COLO668 (cell line): ENCODE measurements around the gene PSMD8.
"Not testable (repeated sequence)": the region's sequence is repeated elsewhere in the genome, so short reads cannot be mapped to it uniquely, and the experiment has no call there.

Experiments used
- DNase-seq: peaks from one replicate; lab custom pipeline; 2025; ENCODE audit not compliant: unreplicated experiment; lab: John Stamatoyannopoulos, UW

Gene PSMD8

GRCh38 chr19:38409631-38410133 is 35.3 kb downstream of the PSMD8 start:
- no peak for DNase-seq

GRCh38 chr19:38410407-38410806 is 36.0 kb downstream of the PSMD8 start:
- not testable (repeated sequence) for DNase-seq

GRCh38 chr19:38411041-38411712 is 36.8 kb downstream of the PSMD8 start:
- no peak for DNase-seq

GRCh38 chr19:38411898-38412297 is 37.5 kb downstream of the PSMD8 start:
- DNase-seq: not testable (repeated sequence)

GRCh38 chr19:38412491-38412890 is 38.1 kb downstream of the PSMD8 start:
- no peak for DNase-seq

DNA sequence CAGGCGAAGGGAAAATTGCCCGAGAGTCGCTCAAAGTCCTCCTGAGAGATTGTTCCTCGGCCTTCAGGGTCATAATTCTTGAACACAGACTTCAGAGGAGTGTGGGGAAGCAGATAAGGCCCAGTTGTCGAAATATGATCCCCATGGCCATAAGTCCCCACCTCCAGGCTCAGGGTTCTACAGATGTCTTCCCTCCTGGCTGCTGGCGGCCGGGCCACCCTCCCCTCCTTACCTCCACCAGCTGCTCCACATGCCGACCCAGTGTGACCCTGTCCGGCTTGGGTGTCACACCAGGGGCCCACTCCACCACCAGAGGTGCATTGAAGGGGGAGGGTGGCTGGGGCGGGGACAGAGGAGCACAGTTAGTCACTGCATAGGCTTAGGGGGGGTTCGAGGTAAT is 38.6 kb downstream of the PSMD8 start:
- DNase-seq: no peak

DNA sequence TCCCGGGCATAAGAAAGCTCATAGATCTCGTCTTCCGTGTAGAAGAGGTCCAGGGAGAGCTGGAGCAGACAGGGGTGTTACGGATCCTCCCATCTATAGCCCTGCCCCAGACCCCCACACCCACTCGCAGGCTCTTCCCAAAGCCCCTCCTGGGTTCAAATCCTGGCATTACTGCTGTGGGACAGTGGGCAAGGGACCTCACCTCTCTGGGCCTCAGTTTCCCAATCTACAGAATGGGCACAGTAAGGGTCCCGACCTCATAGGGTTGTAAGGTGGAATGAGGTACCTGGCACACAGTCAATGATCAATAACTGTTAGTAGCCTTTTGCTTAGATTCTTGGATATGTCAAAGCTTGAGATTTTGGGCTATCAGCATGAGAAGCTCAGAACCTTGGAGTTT is 39.0 kb downstream of the PSMD8 start:
- DNase-seq: no peak

- DNase-seq: no peak
Measured at GRCh38 chr19:38417146-38417543, 42.8 kb downstream of the PSMD8 start.

GRCh38 chr19:38417544-38418506 is 43.5 kb downstream of the PSMD8 start:
- peak; percentile 54 for DNase-seq

DNA sequence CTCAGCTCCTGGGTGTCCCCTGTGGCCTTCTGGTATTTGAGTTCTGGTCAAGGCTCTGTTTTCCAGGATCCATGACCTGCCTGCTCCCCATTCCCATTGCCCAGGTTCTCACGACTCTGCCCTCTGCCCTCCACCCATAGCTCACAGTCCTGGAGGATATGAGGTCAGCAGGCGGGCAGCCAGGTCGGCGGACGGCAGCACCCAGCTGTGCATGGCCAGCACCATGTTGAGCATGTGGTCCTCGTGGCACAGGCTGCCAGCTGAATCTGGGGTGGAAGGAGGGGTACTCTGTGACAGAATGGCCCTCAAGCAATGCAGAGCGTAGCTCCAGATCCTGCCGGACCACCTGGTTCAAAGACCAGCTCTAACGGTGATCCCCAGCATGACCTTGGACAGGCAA is 46.6 kb downstream of the PSMD8 start:
- DNase-seq: no peak

- no peak for DNase-seq
Measured at GRCh38 chr19:38421856-38422255, 47.5 kb downstream of the PSMD8 start.

GRCh38 chr19:38422438-38422837 is 48.1 kb downstream of the PSMD8 start:
- DNase-seq: no peak

DNA sequence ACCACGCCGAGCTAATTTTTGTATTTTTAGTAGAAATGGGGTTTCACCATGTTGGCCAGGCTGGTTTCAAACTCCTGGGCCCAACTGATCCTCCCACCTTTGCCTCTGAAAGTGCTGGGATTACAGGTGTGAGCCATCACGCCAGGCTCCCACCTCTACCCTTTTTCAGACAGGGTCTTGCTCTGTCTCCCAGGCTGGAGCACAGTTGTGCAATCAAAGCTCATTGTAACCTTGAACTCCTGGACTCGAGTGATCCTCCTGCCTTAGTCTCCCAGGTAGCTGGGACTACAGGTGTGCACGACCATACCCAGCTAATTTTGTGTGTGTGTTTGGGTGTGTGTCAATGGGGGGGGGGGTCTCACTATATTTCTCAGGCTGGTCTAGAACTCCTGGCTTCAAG is 49.9 kb downstream of the PSMD8 start:
- DNase-seq: no peak

DNA sequence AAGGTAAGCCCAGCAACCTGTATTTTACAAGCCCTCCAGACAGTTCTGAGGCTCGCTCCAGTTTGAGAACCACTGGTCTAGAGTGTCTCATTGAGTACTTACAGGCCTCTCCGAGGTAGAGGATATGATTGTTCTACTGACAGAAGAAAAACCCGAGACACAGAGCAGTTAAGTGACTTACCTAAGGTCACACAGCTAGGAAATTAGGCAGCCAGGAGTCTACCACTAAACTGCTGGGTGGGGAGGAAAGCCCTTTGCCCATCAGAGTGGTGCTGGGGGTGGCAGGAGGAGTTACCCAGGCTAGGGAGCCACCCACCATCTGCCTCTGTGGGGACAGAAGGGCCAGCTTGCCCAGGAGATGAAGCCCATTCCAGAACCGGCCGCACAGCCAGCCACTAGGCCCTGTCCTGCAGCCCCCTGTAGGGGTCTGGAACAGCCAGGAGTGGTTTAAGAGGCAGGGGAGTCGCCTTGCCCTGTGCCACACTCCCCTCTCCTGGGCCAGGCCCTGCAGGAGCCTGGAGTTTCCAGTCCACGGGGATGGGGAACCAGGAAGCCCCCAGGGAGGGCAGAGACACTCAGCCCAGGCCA is 50.9 kb downstream of the PSMD8 start:
- DNase-seq: no peak

- no peak for DNase-seq
Measured at GRCh38 chr19:38425810-38426466, 51.6 kb downstream of the PSMD8 start, which contains the start of gene RASGRP4. RASGRP4 (minus strand) TSS chr19:38426219; CDS start chr19:38426091, 128 bp downstream.

DNA sequence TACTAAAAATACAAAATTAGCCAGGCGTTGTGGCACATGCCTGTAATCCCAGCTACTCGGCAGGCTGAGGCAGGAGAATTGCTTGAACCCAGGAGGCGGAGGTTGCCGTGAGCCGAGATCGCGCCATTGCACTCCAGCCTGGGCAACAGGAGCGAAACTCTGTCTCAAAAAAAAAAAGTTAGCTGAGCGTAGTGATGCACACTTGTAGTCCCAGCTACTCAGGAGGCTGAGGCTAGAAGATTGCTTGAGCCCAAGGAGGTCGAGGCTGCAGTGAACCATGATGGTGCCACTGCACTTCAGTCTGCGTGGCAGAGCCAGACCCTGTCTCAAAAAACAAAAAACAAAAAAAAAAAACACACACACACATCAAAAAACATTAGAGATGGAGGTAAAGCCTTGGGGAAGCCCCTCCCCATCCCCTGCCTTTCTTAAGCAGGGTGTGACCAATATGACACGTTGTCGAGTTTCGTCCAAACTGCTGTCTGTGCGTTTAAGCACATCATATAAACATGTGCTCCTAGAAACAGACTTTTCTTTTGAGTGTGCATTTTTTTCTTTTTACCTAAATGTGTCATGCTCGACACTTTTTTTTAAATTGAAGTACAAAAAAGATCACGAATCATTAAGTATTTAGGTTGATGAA is 52.8 kb downstream of the PSMD8 start:
- DNase-seq: not testable (repeated sequence)

DNA sequence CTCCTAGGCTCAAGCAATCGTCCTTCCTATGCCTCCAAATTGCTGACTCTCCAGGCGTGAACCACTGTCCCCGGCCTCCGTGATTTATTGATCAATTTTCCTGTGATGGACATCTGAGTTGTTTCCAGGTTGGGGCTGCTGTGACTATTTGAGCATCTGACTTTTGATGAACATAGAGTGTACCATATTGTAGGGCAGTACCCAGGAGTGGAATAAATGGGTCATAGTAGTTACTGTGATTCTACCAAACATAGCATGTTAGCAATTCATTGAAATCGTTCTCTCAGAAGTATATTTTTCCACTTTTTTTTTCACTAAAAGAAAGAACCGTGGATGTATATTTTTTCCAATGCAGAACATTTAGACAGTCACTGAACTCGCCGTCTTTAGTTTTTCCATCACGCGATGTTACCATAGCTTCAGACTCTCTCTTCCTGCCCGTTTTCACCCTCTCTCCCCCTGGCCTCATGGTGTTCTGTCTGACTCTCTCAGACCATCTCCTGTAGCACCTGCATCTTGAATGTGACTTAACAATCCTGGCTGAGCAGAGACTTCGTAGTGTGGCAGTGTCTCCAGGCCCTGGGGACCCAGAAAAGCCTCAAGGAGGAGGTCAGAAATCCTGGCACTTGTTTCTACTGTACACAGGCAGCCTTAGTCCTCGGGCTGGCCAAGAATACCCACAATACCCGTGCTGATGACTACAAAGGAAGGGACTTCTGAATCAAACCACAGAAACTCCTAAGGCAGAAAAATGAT is 54.9 kb downstream of the PSMD8 start:
- no peak for DNase-seq

- no peak for DNase-seq
Measured at GRCh38 chr19:38429811-38430156, 55.4 kb downstream of the PSMD8 start.

DNA sequence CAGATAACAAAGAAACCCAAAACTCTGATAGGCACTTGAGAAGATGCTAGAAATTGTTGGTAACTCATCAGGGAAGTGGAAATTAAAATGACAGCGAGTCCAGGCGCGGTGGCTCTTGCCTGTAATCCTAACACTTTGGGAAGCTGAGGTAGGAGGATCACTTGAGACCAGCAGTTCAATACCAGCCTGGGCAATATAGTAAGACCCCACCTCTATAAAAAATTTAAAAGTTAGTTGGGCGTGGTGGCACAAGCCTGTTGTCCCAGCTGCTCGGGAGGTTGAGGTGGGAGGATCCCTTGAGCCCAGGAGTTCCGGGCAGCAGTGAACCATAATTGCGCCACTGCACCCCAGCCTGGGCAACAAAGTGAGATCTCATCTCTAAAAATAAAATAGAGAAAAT is 56.6 kb downstream of the PSMD8 start:
- DNase-seq: no peak

DNA sequence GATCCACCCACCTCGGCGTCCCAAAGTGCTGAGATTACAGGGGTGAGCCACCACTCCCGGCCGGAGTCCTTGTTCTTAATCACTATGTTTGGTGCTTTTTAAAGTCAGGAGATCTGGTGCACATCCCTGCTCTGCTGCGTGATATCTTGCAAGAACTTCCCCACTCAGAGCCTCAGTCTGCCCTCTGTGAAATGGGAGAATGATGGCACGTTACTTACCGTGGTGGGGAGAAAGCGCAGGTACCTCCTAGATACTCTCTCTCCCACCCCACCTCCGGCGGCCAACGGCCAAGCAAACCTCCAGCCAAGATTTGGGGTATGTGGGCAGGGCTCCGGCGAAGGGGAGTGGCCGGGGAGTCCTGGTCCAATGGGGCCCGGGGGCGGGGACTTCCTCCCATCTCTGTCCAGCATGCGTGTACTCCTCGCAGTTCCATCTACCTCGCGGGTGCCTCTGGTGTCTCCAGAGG is 58.9 kb downstream of the PSMD8 start, which contains the start of gene RYR1:
RYR1 (plus strand) TSS at position 424 of the 466 bp plus-strand sequence. CDS start 139 bp downstream, outside the sequence.
- DNase-seq: no peak
